HK-2 (cell line): Measurements from ENCODE around the gene ARL5A.
A peak's percentile ranks its signal among the peaks of the same experiment; 100 is the strongest.
"Not testable (repeated sequence)": the region's sequence is repeated elsewhere in the genome, so short reads cannot be mapped to it uniquely, and the experiment has no call there.

Source experiments
- DNase-seq: peaks from one replicate; pipeline ENCODE4 v3.0.0-alpha.2; 2018; ENCODE audit not compliant: unreplicated experiment

Gene ARL5A

GRCh38 chr2:151828143-151828889 is at the start of gene ARL5A:
Gene ARL5A, minus strand, starts transcription at chr2:151828421. Its CDS starts 245 bp downstream, at chr2:151828176.
- peak; percentile 94 for DNase-seq

- not testable (repeated sequence) for DNase-seq
Observed at GRCh38 chr2:151875631-151876030, 47.4 kb upstream of the ARL5A start.

GRCh38 chr2:151872463-151872862 is 44.2 kb upstream of the ARL5A start:
- DNase-seq: no peak

GRCh38 chr2:151869291-151869690 is 41.1 kb upstream of the ARL5A start:
- DNase-seq: no peak

GRCh38 chr2:151862700-151863099 is 34.5 kb upstream of the ARL5A start:
- DNase-seq: peak; percentile 45

GRCh38 chr2:151861174-151861573 is 33.0 kb upstream of the ARL5A start:
- no peak for DNase-seq

- DNase-seq: no peak
Observed at GRCh38 chr2:151860613-151861146, 32.5 kb upstream of the ARL5A start.

GRCh38 chr2:151860210-151860609 is 32.0 kb upstream of the ARL5A start:
- DNase-seq: no peak

- no peak for DNase-seq
Observed at GRCh38 chr2:151857650-151858049, 29.4 kb upstream of the ARL5A start.

GRCh38 chr2:151855111-151855510 is 26.9 kb upstream of the ARL5A start:
- no peak for DNase-seq

- no peak for DNase-seq
Observed at GRCh38 chr2:151853070-151853758, 25.0 kb upstream of the ARL5A start.

GRCh38 chr2:151852260-151853069 is 24.2 kb upstream of the ARL5A start:
- DNase-seq: no peak

- peak; percentile 26 for DNase-seq
Observed at GRCh38 chr2:151851761-151852160, 23.5 kb upstream of the ARL5A start.

GRCh38 chr2:151849413-151850010 is 21.3 kb upstream of the ARL5A start:
- no peak for DNase-seq

GRCh38 chr2:151845884-151846283 is 17.7 kb upstream of the ARL5A start:
- DNase-seq: no peak

GRCh38 chr2:151845481-151845880 is 17.3 kb upstream of the ARL5A start:
- no peak for DNase-seq

GRCh38 chr2:151844211-151844896 is 16.1 kb upstream of the ARL5A start:
- DNase-seq: no peak

GRCh38 chr2:151843691-151844061 is 15.5 kb upstream of the ARL5A start:
- DNase-seq: no peak

- DNase-seq: no peak
Observed at GRCh38 chr2:151842830-151843690, 14.8 kb upstream of the ARL5A start.

GRCh38 chr2:151841047-151841424 is 12.8 kb upstream of the ARL5A start:
- no peak for DNase-seq
